H9 (cell line): Measurements from ENCODE around the gene RDH13. TPM values are rescaled to one million over a fixed set of nuclear protein-coding genes. Genes with fewer than 3 reads are reported as not detected.

Source experiments
- DNase-seq: peaks from one replicate; pipeline ENCODE4 v3.0.0-alpha.2; 2017
- H2AFZ ChIP-seq: one replicate; pipeline ENCODE4 v1.6.1; 2013; ENCODE audit warnings: mild to moderate bottlenecking, low read length, control low read depth, moderate library complexity
- H2AK5ac ChIP-seq: 2 replicates; pipeline ENCODE4 v1.6.1; 2013; ENCODE audit warnings: low read length, control low read depth, mixed read lengths; ENCODE audit not compliant: insufficient read length
- H2BK120ac ChIP-seq: one replicate; pipeline ENCODE4 v1.6.1; 2013; ENCODE audit warnings: low read depth, mild to moderate bottlenecking, low read length, control low read depth, inconsistent platforms; ENCODE audit not compliant: poor library complexity, severe bottlenecking
- H2BK12ac ChIP-seq: 2 replicates; pipeline ENCODE4 v1.6.1; 2013; ENCODE audit warnings: low read length, control low read depth, mixed read lengths, low read depth; ENCODE audit not compliant: insufficient read length
- H2BK15ac ChIP-seq: 2 replicates; pipeline ENCODE4 v1.6.1; 2013; ENCODE audit warnings: low read depth, low read length, control low read depth
- H2BK20ac ChIP-seq: one replicate; pipeline ENCODE4 v1.6.1; 2013; ENCODE audit warnings: low read depth, mild to moderate bottlenecking, low read length, control low read depth, inconsistent platforms; ENCODE audit not compliant: poor library complexity, severe bottlenecking
- H2BK5ac ChIP-seq: 2 replicates; pipeline ENCODE4 v1.6.1; 2013; ENCODE audit warnings: low read length, control low read depth, mixed read lengths; ENCODE audit not compliant: insufficient read length
- H3K14ac ChIP-seq: 2 replicates; pipeline ENCODE4 v1.6.1; 2013; ENCODE audit warnings: low read length, control low read depth; ENCODE audit not compliant: insufficient read depth
- H3K18ac ChIP-seq: 2 replicates; pipeline ENCODE4 v1.6.1; 2013; ENCODE audit warnings: low read depth, mild to moderate bottlenecking, mixed read lengths, low read length, control low read depth; ENCODE audit not compliant: insufficient read length
- H3K23ac ChIP-seq: 2 replicates; pipeline ENCODE4 v1.6.1; 2013; ENCODE audit warnings: low read length, control low read depth, mixed read lengths, low read depth; ENCODE audit not compliant: insufficient read length
- H3K23me2 ChIP-seq: 2 replicates; pipeline ENCODE4 v1.6.1; 2013; ENCODE audit warnings: low read depth, mild to moderate bottlenecking, mixed read lengths, low read length, control low read depth; ENCODE audit not compliant: insufficient read length, poor library complexity, severe bottlenecking
- H3K27ac ChIP-seq: 2 replicates; pipeline ENCODE4 v1.5.1; 2013; ENCODE audit warnings: low read length, control low read depth, mixed read lengths, low read depth; ENCODE audit not compliant: insufficient read length
- H3K27me3 ChIP-seq: 2 replicates; pipeline ENCODE4 v1.6.1; 2013; ENCODE audit warnings: low read length, control low read depth, inconsistent platforms; ENCODE audit not compliant: insufficient read depth
- H3K4ac ChIP-seq: 2 replicates; pipeline ENCODE4 v1.6.1; 2013; ENCODE audit warnings: low read depth, mild to moderate bottlenecking, control low read depth, inconsistent platforms, low read length, moderate library complexity
- H3K4me1 ChIP-seq: 2 replicates; pipeline ENCODE4 v1.6.1; 2013; ENCODE audit warnings: low read length, control low read depth, inconsistent platforms; ENCODE audit not compliant: insufficient read depth
- H3K4me2 ChIP-seq: 2 replicates; pipeline ENCODE4 v1.6.1; 2013; ENCODE audit warnings: low read length, control low read depth, mixed read lengths; ENCODE audit not compliant: insufficient read length, insufficient read depth
- H3K56ac ChIP-seq: 2 replicates; pipeline ENCODE4 v1.6.1; 2013; ENCODE audit warnings: low read depth, mild to moderate bottlenecking, mixed read lengths, low read length, control low read depth; ENCODE audit not compliant: insufficient read length
- H3K79me1 ChIP-seq: 2 replicates; pipeline ENCODE4 v1.6.1; 2013; ENCODE audit warnings: low read depth, mild to moderate bottlenecking, moderate library complexity, low read length, control low read depth, inconsistent platforms; ENCODE audit not compliant: insufficient read depth, poor library complexity, severe bottlenecking
- H3K79me2 ChIP-seq: 2 replicates; pipeline ENCODE4 v1.6.1; 2013; ENCODE audit warnings: low read length, control low read depth, inconsistent platforms; ENCODE audit not compliant: insufficient read depth
- H3K9ac ChIP-seq: 2 replicates; pipeline ENCODE4 v1.6.1; 2013; ENCODE audit warnings: low read length, control low read depth, mixed read lengths; ENCODE audit not compliant: insufficient read length; ENCODE audit errors: extremely low read depth
- H3K9me3 ChIP-seq: one replicate; pipeline ENCODE4 v1.6.1; 2013; ENCODE audit warnings: low read depth, low read length, inconsistent platforms; ENCODE audit not compliant: control insufficient read depth
- H3T11ph ChIP-seq: one replicate; pipeline ENCODE4 v1.6.1; 2013; ENCODE audit warnings: mild to moderate bottlenecking, low read length, control low read depth, inconsistent platforms
- H4K20me1 ChIP-seq: one replicate; pipeline ENCODE4 v1.6.1; 2013; ENCODE audit not compliant: control insufficient read depth, insufficient read length, insufficient read depth
- H4K5ac ChIP-seq: 2 replicates; pipeline ENCODE4 v1.6.1; 2013; ENCODE audit warnings: low read depth, mild to moderate bottlenecking, mixed read lengths, low read length, control low read depth; ENCODE audit not compliant: insufficient read length
- H4K8ac ChIP-seq: replicated peaks from 2 replicates; pipeline ENCODE4 v1.6.1; 2013; ENCODE audit warnings: low read length, control low read depth, mixed read lengths, low read depth; ENCODE audit not compliant: insufficient read length
- H4K91ac ChIP-seq: 2 replicates; pipeline ENCODE4 v1.6.1; 2013; ENCODE audit warnings: low read depth, mild to moderate bottlenecking, moderate library complexity, mixed read lengths, low read length, control low read depth; ENCODE audit not compliant: insufficient read length
- H3K27ac Mint-ChIP-seq, 3 experiments: 2 replicates in 2 of 3; 3 replicates in 1 of 3; pipeline ENCODE4 v1.8.0; 2020 to 2021; ENCODE audit warnings: mixed read lengths in 3 of 3, mild to moderate bottlenecking in 1 of 3, moderate library complexity in 1 of 3
- H3K27me3 Mint-ChIP-seq: 2 replicates; pipeline ENCODE4 v1.8.0; 2021; ENCODE audit warnings: low read depth, mild to moderate bottlenecking, moderate library complexity, mixed read lengths
- H3K36me3 Mint-ChIP-seq, 3 experiments: 2 replicates in 2 of 3; 3 replicates in 1 of 3; pipeline ENCODE4 v1.8.0; 2020 to 2021; ENCODE audit warnings: low read depth in 3 of 3, mixed read lengths in 3 of 3; ENCODE audit not compliant: insufficient read depth in 1 of 3
- H3K4me1 Mint-ChIP-seq, 2 experiments: 2 replicates each; pipeline ENCODE4 v1.8.0; 2020; ENCODE audit warnings: mixed read lengths in 2 of 2
- H3K4me3 Mint-ChIP-seq, 2 experiments: 2 replicates in 1 of 2; 3 replicates in 1 of 2; pipeline ENCODE4 v1.8.0; 2020 to 2021; ENCODE audit warnings: mild to moderate bottlenecking in 2 of 2, mixed read lengths in 2 of 2, moderate library complexity in 1 of 2
- H3K9me3 Mint-ChIP-seq, 2 experiments: 2 replicates in 1 of 2; 3 replicates in 1 of 2; pipeline ENCODE4 v1.8.0; 2020; ENCODE audit warnings: mild to moderate bottlenecking in 2 of 2, mixed read lengths in 2 of 2, moderate library complexity in 1 of 2
- CTCF ChIP-seq: fragments of 200-600 bp; sonication (generic); conservative IDR thresholded peaks from 3 replicates; pipeline ENCODE4 v1.8.0; 2021; ENCODE audit warnings: antibody characterized with exemption, mild to moderate bottlenecking
- WGBS: extraction: QIAGEN DNeasy Blood & Tissue Kit; methylation state at CpG from one replicate; pipeline ENCODE4 v1.1.7; 2013; ENCODE audit warnings: missing lambda C conversion rate, low lambda C conversion rate, mixed read lengths; ENCODE audit not compliant: insufficient read length; ENCODE audit errors: extremely low coverage; 5-methylcytosine and 5-hydroxymethylcytosine counted together
- total RNA-seq: library from RNA; stranded (reverse); gene quantifications from 2 replicates; pipeline ENCODE4 v1.2.1, GENCODE V29; 2021

Gene RDH13
- total RNA-seq, 1 experiment from 2014 or later, result 21.5 TPM

- Histone ChIP-seq H3K18ac (no peak overlapping the region), H2AFZ (no peak overlapping the region), H3K79me1 (no peaks in the 10 kb centered on the region), H3K4ac (no peak overlapping the region), H3K23ac (no peak overlapping the region), H3K9ac (no peak overlapping the region), H4K20me1 (no peaks in the 10 kb centered on the region), H2BK20ac (no peak overlapping the region), H4K5ac (no peak overlapping the region), H2BK12ac (no peak overlapping the region), H3K14ac (no peak overlapping the region), H2AK5ac (no peak overlapping the region), H2BK120ac (no peak overlapping the region), H4K8ac (no peak overlapping the region), H3T11ph (no peak overlapping the region), H2BK15ac (no peak overlapping the region), H3K4me2 (no peak overlapping the region), H3K9me3 (no peaks in the 10 kb centered on the region), H3K56ac (no peak overlapping the region), H3K27ac (no peak overlapping the region), H2BK5ac (no peak overlapping the region), H3K23me2 (no peaks in the 10 kb centered on the region), H3K4me1 (no peaks in the 10 kb centered on the region), H4K91ac (no peak overlapping the region), H3K27me3 (no peaks in the 10 kb centered on the region), H3K79me2 (no peaks in the 10 kb centered on the region)
- no peak for DNase-seq
- WGBS, result no CpG with 5 or more reads among the region's 11 CpGs
- H3K4me3 Mint-ChIP-seq, result no peak overlapping the region
- no peaks in the 10 kb centered on the region for H3K9me3 Mint-ChIP-seq
- no peaks in the 10 kb centered on the region for H3K27me3 Mint-ChIP-seq
- no peak overlapping the region; a peak in 3 of 7 replicates for H3K27ac Mint-ChIP-seq
- no peaks in the 10 kb centered on the region for H3K4me1 Mint-ChIP-seq
- H3K36me3 Mint-ChIP-seq, result peaks cover 16 to 49% (median 26%) of the 10 kb centered on the region in 3 experiments
- no peak for TF ChIP-seq CTCF
These were observed 20.3 kb downstream of the RDH13 start for GRCh38 chr19:55042688-55043087.
